Endothelial cell of umbilical vein (primary cell): ENCODE results near the gene DNMT3L. TPM values are rescaled to one million over a fixed set of nuclear protein-coding genes. Genes with fewer than 3 reads are reported as not detected.

Source experiments
- BruUV-seq: library from RNA; stranded (reverse); fragments of 400-500 nt; replicated peaks from 2 replicates; lab custom pipeline; 2021; lab: Mats Ljungman, UMichigan
- CTCF ChIA-PET: fragments of 300-600, 350-600 bp; sonication (Branson Sonifier 250); formaldehyde crosslinking; loops from one replicate; lab custom pipeline; 2021; ENCODE audit warnings: antibody characterized with exemption, inconsistent platforms; lab: Charles Lee
- POLR2A ChIA-PET: fragments of 300-600, 350-600 bp; sonication (Branson Sonifier 250); formaldehyde crosslinking; loops from one replicate; lab custom pipeline; 2021; ENCODE audit warnings: antibody characterized with exemption, inconsistent platforms; lab: Charles Lee
- DNase-seq: peaks from one replicate; pipeline ENCODE4 v3.0.0-alpha.2; 2011; ENCODE audit warnings: low read depth, low spot score
- FAIRE-seq: peaks from 2 replicates; lab custom pipeline; 2011; peaks lifted over from hg19 to GRCh38; lab: Jason Lieb, UNC
- H2AFZ ChIP-seq: 2 replicates; pipeline ENCODE4 v1.6.0; 2012; ENCODE audit warnings: low read depth, low read length, control low read depth, inconsistent platforms
- H3K27ac ChIP-seq: 2 replicates; pipeline ENCODE4 v1.5.1; 2011; ENCODE audit warnings: low read depth, mild to moderate bottlenecking, control low read depth, low read length, moderate library complexity; ENCODE audit not compliant: insufficient read depth
- H3K27me3 ChIP-seq, 2 experiments: 2 replicates each; pipeline versions ENCODE4 v1.6.0 to v1.6.1; 2011; ENCODE audit warnings: low read length in 2 of 2, mixed read lengths in 1 of 2; ENCODE audit not compliant: control insufficient read depth in 2 of 2, insufficient read depth in 2 of 2
- H3K36me3 ChIP-seq, 2 experiments: 2 replicates in 1 of 2; 3 replicates in 1 of 2; pipeline ENCODE4 v1.5.1; 2011; ENCODE audit warnings: low read length in 2 of 2, mild to moderate bottlenecking in 1 of 2, moderate library complexity in 1 of 2; ENCODE audit not compliant: control insufficient read depth in 2 of 2, insufficient read depth in 2 of 2; ENCODE audit errors: extremely low read depth in 1 of 2
- H3K4me1 ChIP-seq: 3 replicates; pipeline ENCODE4 v1.5.1; 2011; ENCODE audit warnings: mild to moderate bottlenecking, low read length; ENCODE audit not compliant: control insufficient read depth, insufficient read depth; ENCODE audit errors: extremely low read depth
- H3K4me2 ChIP-seq: 2 replicates; pipeline ENCODE4 v1.6.1; 2011; ENCODE audit warnings: low read length, control low read depth, mixed read lengths; ENCODE audit not compliant: insufficient read depth
- H3K4me3 ChIP-seq, 3 experiments: fragments of 200-600 bp in 1 of 3; sonication (generic), shearing (Covaris generic) in 1 of 3; replicated peaks in 1 of 3; 2 replicates each; pipeline ENCODE4 v1.5.1; 2011 to 2016; ENCODE audit warnings: control low read depth in 3 of 3, low read length in 3 of 3, mild to moderate bottlenecking in 2 of 3, inconsistent platforms in 1 of 3, low read depth in 1 of 3, moderate library complexity in 1 of 3; ENCODE audit not compliant: insufficient read depth in 1 of 3
- H3K79me2 ChIP-seq: 2 replicates; pipeline ENCODE4 v1.6.0; 2012; ENCODE audit warnings: low read length, inconsistent platforms; ENCODE audit not compliant: control insufficient read depth, insufficient read depth
- H3K9ac ChIP-seq: replicated peaks from 2 replicates; pipeline ENCODE3; 2011; ENCODE audit warnings: low read length, control low read depth; ENCODE audit not compliant: insufficient read depth; ENCODE audit errors: extremely low read depth
- H3K9me1 ChIP-seq: replicated peaks from 3 replicates; pipeline ENCODE4 v1.6.0; 2011; ENCODE audit warnings: mild to moderate bottlenecking, low read length; ENCODE audit not compliant: control insufficient read depth, insufficient read depth; ENCODE audit errors: extremely low read depth
- H3K9me3 ChIP-seq: replicated peaks from 2 replicates; pipeline ENCODE4 v1.5.1; 2012; ENCODE audit warnings: low read length, inconsistent platforms; ENCODE audit not compliant: control insufficient read depth, insufficient read depth
- H4K20me1 ChIP-seq: replicated peaks from 2 replicates; pipeline ENCODE3; 2011; ENCODE audit warnings: mild to moderate bottlenecking, low read length; ENCODE audit not compliant: control insufficient read depth, insufficient read depth; ENCODE audit errors: extremely low read depth
- CTCF ChIP-seq, 2 donors: IDR thresholded peaks; 1 replicate in 1 of 2; 2 replicates in 1 of 2; pipeline ENCODE4 v1.5.1; 2011; ENCODE audit warnings: low read length in 2 of 2, mild to moderate bottlenecking in 2 of 2, moderate library complexity in 2 of 2, control low read depth in 1 of 2, inconsistent platforms in 1 of 2, low read depth in 1 of 2; ENCODE audit not compliant: insufficient read depth in 1 of 2; ENCODE audit errors: extremely low read depth in 1 of 2
- EZH2 ChIP-seq: IDR thresholded peaks from 2 replicates; pipeline ENCODE4 v1.6.1; 2012; ENCODE audit warnings: borderline replicate concordance, low read depth, mild to moderate bottlenecking, moderate library complexity, low read length, inconsistent platforms; ENCODE audit not compliant: severe bottlenecking
- FOS ChIP-seq: IDR thresholded peaks from 2 replicates; pipeline ENCODE4 v1.6.1; 2011; ENCODE audit warnings: mild to moderate bottlenecking, low read length, moderate library complexity, borderline replicate concordance; ENCODE audit not compliant: insufficient read depth
- GATA2 ChIP-seq: IDR thresholded peaks from 2 replicates; pipeline ENCODE4 v1.7.0; 2011; ENCODE audit warnings: low read depth, mild to moderate bottlenecking, moderate library complexity, mixed read lengths, low read length; ENCODE audit not compliant: insufficient read length, insufficient read depth
- JUN ChIP-seq: IDR thresholded peaks from 2 replicates; pipeline ENCODE4 v1.6.1; 2011; ENCODE audit warnings: borderline replicate concordance, low read depth; ENCODE audit not compliant: insufficient read length, insufficient read depth
- MAX ChIP-seq: IDR thresholded peaks from 2 replicates; pipeline ENCODE4 v1.6.1; 2011; ENCODE audit not compliant: insufficient read depth, insufficient read length
- MYC ChIP-seq: IDR thresholded peaks from one replicate; pipeline ENCODE4 v1.6.1; 2011; ENCODE audit warnings: mild to moderate bottlenecking, low read depth, low read length
- POLR2A ChIP-seq: IDR thresholded peaks from 2 replicates; pipeline ENCODE4 v1.6.1; 2012; ENCODE audit warnings: low read depth, mild to moderate bottlenecking, control low read depth, low read length
- POLR2AphosphoS5 ChIP-seq: IDR thresholded peaks from 2 replicates; pipeline ENCODE4 v1.6.1; 2012; ENCODE audit warnings: low read depth, mild to moderate bottlenecking, control low read depth, low read length, moderate library complexity; ENCODE audit not compliant: insufficient read depth
- dilution Hi-C: fragments of 300-500 bp; cut with MboI; formaldehyde crosslinking; loops from one replicate; pipeline ENCODE4 v1.15.0; 2019; ENCODE audit warnings: low sequenced_read_pairs; ENCODE audit not compliant: extremely low pct_ligation_motif_present
- intact Hi-C: fragments of 100-400 bp; cut with micrococcal nuclease; formaldehyde crosslinking; loops from one replicate; pipeline ENCODE4 v1.10.0; 2022
- polyA plus RNA-seq, 4 experiments: library from polyadenylated mRNA; depleted of rRNA in 3 of 4; stranded (reverse) in 3 of 4; unstranded in 1 of 4; fragments of >200 nt; gene quantifications; 2 replicates each; pipeline versions ENCODE4 v1.2.1 to v1.2.3, GENCODE V29; 2011 to 2012; ENCODE audit warnings: missing spikeins in 1 of 4
- total RNA-seq: library from RNA; stranded (reverse); gene quantifications from 2 replicates; pipeline ENCODE4 v1.2.3, GENCODE V29; 2021

The DNMT3L gene
- total and polyA plus RNA-seq, 2 donors (not counting 3 experiments of a cell fraction or from before 2014, with no cell fraction given): not detected

- dilution Hi-C loops: no loop called here
- Histone ChIP-seq H3K79me2 (peaks cover 2% of the 10 kb centered on the region), H3K27me3 (no peaks in the 10 kb centered on the region), H3K9me1 (no peaks in the 10 kb centered on the region), H3K9me3 (no peaks in the 10 kb centered on the region), H3K4me1 (peaks cover 1% of the 10 kb centered on the region), H2AFZ (no peak overlapping the region), H3K36me3 (peaks cover 11 to 52% of the 10 kb centered on the region in 2 experiments), H3K27ac (no peak overlapping the region), H3K9ac (no peak overlapping the region), H3K4me2 (no peak overlapping the region), H4K20me1 (no peaks in the 10 kb centered on the region), H3K4me3 (no peak overlapping the region)
- intact Hi-C loops: no loop called here
- FAIRE-seq: no peak
- no TSS peak for BruUV-seq
- TF ChIP-seq MYC (no peak), POLR2A (no peak), POLR2AphosphoS5 (no peak)
- DNase-seq: no peak
- CTCF ChIA-PET: no interaction called here
- POLR2A ChIA-PET: no interaction called here
Observed at GRCh38 chr21:44310628-44311507, 49.2 kb upstream of the DNMT3L start.

- Histone ChIP-seq H3K36me3 (peaks cover 11 to 26% of the 10 kb centered on the region in 2 experiments), H3K4me2 (no peak overlapping the region), H3K4me1 (peaks cover 13% of the 10 kb centered on the region), H3K9me1 (no peaks in the 10 kb centered on the region), H3K9ac (no peak overlapping the region), H3K4me3 (no peak overlapping the region), H3K79me2 (peaks cover 28% of the 10 kb centered on the region), H3K27me3 (no peaks in the 10 kb centered on the region), H3K27ac (no peak overlapping the region), H2AFZ (no peak overlapping the region), H3K9me3 (no peaks in the 10 kb centered on the region), H4K20me1 (no peaks in the 10 kb centered on the region)
- DNase-seq (no peak), FAIRE-seq (no peak)
- ChIA-PET POLR2A (no interaction called here), CTCF (interaction anchor here (1.1 kb wide), 1 partner anchor 9 kb away, joined by 5 read pairs; no protein-coding TSS in a partner anchor)
- BruUV-seq: no TSS peak
- TF ChIP-seq CTCF (IDR thresholded peaks at IDR 0.05; ENCODE audit: extremely low read depth in 1 of 2, insufficient read depth in 1 of 2, low read depth in 1 of 2, low read length in 2 of 2) (no peak), POLR2A (no peak), JUN (no peak), GATA2 (no peak), FOS (no peak), EZH2 (no peak), MYC (no peak), POLR2AphosphoS5 (no peak), MAX (no peak)
- intact Hi-C loops (no loop called here), dilution Hi-C loops (no loop called here)
Observed at GRCh38 chr21:44306936-44307704, 45.4 kb upstream of the DNMT3L start.
